ENCODE measurements around the gene FGF14.

The FGF14 gene

GRCh38 chr13:102361113-102361512 lies 40.7 kb downstream of the FGF14 start:
- no peak for DNase-seq

DNA sequence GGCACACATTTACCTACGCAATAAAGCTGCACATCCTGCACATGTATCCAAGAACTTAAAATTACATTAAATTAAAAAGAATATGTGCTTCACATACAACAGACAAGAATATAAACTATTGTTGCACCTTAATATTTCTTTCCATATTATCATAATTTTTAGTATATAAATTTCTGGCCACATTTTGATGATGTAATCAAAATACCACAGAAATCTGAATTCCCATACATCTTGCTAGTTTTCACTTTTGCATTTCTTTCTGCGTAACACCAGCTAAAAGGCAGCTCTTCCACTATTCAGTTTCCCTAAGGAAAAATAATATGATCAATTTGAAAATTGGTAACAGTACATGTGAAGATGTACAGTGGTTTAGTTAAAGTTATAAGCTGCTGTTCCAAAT lies 42.6 kb downstream of the FGF14 start:
- DNase-seq = no peak

DNA sequence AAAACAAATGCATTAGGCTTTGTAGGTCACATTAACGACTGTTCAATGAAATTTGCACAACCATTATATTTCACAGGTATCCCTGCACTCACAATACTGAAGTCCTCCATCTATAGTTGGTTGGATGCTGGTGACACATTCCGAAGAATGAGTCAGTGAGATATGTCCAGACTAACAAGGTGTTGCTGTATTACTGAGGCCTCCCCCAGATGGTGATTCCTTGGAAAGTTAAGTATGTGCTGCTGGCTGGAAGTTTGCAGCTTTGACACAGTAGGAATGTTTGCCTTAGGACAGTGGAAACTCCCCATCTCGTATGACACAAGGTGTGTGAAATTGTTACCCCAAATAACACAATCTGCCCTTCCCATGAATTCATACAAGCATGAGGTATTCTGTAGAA lies 46.6 kb downstream of the FGF14 start:
- DNase-seq = no peak

DNA sequence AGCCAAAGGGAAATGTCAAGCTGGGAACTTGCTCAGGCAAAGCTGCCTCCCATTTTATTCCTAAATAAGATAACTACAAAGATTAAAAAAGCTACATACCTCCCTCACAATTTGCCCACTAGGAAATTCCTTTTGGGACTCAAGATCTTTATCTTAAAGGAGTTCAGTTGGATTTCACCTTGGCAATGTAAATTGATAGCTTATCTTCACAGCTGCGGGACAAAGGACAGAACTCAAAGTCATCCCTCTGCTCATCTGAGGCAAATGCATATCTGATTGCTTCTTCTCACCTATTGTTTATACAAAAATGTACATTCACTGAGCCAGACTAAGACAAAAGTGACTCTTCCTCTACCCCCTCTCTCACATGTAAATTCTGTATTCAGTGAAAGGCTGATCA lies 47.8 kb downstream of the FGF14 start:
- no peak for DNase-seq

GRCh38 chr13:102351521-102351920 lies 50.3 kb downstream of the FGF14 start:
- no peak for DNase-seq

DNA sequence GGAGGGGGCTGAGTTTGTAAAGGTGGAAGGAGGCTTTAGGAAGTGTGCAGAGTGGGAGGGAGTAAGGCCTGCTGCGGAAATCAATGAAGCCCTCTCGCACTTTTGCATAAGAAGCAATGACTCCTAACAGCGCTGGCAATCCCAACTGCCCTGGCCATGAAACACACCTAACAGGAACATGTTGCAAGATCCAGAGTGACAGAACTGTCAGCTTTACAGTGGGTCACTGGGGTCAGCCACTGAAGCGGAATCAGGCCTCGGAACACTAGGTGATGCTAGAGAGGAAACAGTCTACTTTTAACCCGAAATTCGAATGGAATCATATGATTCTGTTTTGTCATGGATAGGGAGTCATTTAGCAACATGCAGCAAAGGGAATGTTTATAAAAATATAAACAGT lies 54.4 kb downstream of the FGF14 start:
- DNase-seq = no peak

DNA sequence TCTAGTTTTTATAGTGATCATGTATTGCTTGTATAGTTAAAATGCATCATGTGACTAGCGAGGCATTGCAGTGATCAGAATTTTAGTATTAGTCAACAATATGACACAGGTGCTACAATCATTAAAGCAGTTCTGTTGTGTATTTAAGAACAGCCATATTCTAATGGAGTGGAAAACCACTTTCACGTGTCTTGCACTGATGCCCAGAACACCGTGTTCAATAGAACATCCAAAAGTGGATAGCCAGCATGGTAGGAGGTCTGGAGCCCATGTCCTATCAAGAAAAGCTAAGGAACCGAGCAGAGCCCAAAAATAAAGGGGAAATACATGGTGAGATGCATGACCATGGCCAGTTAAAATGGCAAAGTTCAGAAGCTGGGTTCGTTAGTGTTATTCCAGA lies 55.1 kb downstream of the FGF14 start:
- DNase-seq = no peak

- no peak for DNase-seq
These were observed 57.4 kb downstream of the FGF14 start for GRCh38 chr13:102344410-102344809.

DNA sequence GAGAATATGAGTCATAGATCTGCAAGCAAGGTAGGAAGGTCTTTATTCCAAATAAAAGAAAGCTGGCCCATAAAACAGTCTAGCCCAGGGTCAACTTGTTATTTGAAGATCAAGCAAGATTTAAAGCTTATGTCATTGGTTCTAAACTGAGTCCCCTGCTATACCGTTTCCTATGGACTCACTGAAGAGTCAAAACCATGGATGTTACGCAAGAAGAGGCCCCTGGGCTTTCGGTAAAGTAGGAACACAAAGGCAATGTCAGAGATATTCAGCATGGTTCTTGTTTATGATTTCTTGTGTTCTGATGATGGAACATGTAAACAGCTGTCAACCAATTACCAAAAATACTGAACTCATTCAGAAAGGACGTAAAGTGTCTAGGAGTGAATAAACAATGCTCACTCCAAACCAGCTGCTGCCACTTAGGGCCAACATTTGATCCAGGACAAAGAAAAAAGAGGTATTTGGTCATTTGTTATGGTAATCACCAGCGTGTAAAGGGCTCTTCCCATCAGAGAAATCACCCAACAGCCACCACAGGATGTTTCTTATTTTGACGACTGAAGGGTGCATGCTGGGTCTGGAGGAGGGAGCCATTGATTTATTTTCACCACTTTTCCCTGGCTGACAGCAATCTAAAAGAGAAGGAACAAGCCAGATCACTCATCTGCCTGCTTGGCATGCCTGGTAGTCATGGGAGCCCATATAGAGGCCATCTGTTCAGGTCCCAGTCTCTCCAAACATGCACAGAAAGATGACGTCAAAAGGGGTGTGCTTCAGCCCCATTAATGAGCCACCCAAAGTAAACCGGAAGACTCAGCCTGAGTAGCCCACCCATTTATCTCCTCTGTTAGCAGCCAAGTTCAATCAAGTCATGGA lies 68.3 kb downstream of the FGF14 start:
- DNase-seq = no peak

- DNase-seq = no peak
These were observed 72.9 kb downstream of the FGF14 start for GRCh38 chr13:102328909-102329308.

DNA sequence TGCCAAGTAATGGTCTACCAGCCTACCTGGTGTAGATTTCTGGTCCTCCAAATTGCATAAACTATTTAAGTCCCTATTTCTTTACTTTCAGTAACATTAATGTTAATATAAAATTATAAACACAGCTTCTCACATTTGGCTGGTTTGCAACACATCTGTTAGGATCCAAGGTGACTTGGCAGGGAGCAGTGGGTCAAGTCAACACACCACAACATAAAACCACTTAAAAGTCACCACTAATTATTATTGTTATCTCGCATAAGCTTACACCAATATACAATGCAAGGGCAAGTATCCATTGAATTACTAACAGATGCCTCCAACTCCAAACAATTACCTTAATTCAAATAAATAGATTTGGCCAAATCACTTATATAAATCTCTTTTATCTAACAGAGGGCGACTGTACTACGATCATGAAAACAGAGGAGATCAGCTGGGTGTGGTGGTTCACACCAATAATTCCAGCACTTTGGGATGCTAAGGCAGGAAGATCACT lies 74.7 kb downstream of the FGF14 start:
- DNase-seq = no peak

- DNase-seq = no peak
These were observed 75.3 kb downstream of the FGF14 start for GRCh38 chr13:102326381-102327118.

GRCh38 chr13:102325321-102325720 lies 76.5 kb downstream of the FGF14 start:
- no peak for DNase-seq

GRCh38 chr13:102323505-102323904 lies 78.3 kb downstream of the FGF14 start:
- DNase-seq = no peak

DNA sequence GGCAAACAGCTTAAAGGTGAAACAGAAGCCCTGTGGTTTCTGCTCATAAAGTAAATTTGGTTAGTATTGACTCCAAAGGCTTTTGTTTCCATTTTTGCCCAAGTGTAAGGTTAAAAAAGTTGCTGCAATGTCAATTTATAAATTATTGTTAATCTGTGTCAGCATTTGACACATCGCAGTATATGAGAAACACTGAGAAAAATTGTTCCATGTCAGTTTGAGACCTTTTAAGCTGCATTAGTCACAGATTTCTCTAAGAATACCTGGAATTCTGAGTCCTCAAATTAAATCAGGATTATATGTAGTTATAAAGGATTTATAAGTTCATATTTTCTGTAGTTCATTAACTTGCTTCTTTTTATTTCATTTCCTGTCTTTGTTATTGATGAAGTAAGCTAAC lies 78.8 kb downstream of the FGF14 start:
- no peak for DNase-seq

DNA sequence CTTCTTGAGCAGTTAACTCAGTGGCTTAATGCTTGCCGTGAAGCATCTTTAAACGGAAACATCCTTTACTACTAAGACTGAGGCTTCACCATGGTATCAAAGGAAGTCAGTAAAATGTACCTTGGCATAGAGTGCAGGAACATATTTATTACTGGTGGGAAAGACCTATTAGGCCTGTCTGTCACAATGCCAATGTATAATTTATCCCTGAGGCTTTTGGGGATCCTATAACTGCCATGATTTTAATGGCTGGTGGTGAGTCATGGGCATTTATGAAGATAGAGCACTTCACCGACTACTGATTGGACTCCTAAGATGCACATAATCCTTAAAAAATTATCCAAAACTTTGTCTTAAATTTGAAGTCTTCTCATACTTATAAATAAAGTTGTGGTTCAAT lies 79.6 kb downstream of the FGF14 start:
- DNase-seq = no peak

GRCh38 chr13:102318233-102318632 lies 83.6 kb downstream of the FGF14 start:
- DNase-seq = no peak

DNA sequence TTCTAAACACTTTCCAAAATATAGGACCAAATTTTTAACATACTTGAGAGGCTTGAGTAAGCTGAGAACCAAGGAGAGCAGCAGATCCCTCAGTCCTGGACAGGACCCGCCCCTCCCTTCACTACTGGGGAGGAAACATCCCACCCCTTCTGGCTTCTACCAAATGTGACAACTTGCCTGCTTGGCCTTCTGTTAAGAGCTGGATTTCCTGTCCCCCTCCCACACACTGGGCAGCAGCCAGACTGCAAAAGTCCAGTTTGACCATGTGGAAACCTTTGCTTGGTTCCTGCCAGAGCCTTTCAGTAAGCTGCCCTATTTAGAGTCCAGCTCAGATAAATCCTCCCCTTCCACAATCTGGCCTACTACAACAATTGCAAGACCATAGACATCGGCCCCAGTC lies 84.3 kb downstream of the FGF14 start:
- DNase-seq = no peak

GRCh38 chr13:102316732-102317131 lies 85.1 kb downstream of the FGF14 start:
- DNase-seq = no peak

DNA sequence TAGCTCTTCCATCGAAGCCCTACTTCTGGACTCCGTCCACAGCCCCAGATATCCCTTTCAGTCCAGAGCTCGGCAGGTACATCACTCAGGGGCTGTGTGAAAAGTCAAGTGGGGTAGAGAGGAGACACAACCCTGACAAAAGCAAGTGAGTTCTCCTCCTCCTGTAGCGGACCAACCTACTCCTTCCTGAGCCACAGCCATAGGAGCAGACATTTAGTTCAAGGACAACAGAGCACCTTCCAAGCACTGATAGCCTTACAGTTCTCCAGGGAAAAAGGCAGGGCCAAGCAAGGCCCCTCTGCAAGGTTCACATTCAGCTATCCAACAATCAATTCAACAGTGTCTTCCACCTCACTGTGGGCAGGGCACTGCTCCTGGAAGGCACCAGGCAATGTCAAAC lies 89.0 kb downstream of the FGF14 start:
- no peak for DNase-seq

- no peak for DNase-seq
These were observed 89.9 kb downstream of the FGF14 start for GRCh38 chr13:102311901-102312300.

GRCh38 chr13:102311419-102311796 lies 90.4 kb downstream of the FGF14 start:
- DNase-seq = no peak

DNA sequence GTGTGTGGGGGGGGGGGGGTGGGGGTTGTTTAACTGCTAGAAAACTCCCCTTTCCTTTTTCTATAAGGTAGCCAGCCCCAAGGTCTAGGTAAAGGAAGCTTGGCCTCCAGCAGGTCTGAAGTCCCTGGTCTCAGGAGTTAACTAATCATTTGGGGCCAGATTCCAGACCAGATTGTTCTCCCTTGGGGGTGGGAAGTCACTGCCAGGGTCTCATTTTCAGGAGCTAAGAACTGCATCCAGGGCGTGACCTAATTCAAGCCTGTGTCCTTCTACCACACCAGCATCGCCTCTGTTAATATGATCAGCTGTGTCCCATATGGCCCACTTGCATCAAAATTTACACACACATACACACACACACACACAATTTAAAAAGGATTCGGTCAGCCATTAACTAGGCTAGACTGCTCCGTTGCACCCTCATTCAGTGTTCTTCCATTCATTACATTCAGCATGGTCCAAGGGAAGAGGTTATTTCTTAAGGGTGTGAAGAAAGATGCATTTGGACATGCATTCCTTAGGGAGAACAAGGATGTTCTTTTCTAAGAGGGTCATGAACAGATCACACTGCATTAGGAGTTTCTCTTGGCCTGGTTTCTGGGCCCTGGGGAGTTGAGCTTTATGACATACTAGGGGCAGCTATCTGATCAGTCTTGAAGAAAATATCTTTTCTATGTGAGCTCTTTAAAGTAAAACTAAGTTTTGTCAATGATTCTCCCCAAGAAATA lies 91.0 kb downstream of the FGF14 start:
- DNase-seq = no peak

- DNase-seq = no peak
These were observed 92.7 kb downstream of the FGF14 start for GRCh38 chr13:102309110-102309509.
